ENCODE data around the gene TMEM164.

TMEM164 gene

DNA sequence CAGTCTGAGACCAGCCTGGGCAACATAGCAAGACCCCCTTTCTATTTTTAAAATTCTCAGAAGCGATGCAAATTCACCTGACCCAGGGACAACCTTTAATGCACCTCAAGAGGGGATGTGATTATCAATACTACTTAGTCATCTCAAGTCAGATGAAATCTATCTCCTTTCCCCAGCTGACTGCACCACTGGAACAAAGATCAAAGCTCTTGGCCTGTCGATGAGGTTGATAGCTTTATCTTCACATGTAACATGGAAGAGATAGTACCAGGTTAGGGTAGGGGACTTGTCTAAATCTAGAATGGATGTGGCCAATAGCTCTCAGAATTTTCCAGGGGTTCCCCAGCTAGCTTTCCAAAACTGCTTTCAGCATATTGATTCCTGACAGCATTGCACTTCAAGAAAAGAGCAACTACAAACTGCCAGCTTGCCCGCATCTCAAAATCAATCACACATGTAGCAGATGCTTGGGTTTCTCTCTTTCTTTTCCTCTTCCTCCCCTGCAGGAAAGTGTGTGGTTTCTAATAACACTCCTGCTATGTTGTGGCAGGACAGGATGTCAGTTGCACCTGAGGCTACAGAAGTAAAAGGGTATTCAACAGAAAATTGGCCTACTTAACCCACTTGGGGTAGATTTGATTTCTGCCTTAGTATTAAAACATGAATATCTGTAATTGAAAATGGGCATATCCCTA, 12.2 kb upstream of the TMEM164 start:
- H2BK120ac ChIP-seq (ENCODE audit: insufficient read depth, low read length, poor library complexity), result no peak overlapping the region
- no peak overlapping the region for H2AK5ac ChIP-seq (ENCODE audit: low read length)
- no peak overlapping the region for H2BK5ac ChIP-seq (ENCODE audit: low read depth, low read length, poor library complexity)
- H3K27me3 ChIP-seq (ENCODE audit: insufficient read depth, low read length), result no peaks in the 10 kb centered on the region
- no peaks in the 10 kb centered on the region for H3K9me3 ChIP-seq (ENCODE audit: insufficient read depth, low read depth, low read length)
- no peak overlapping the region for H4K91ac ChIP-seq (ENCODE audit: low read depth, low read length)
- no peaks in the 10 kb centered on the region for H3K36me3 ChIP-seq (ENCODE audit: control insufficient read depth in 1 of 2, insufficient read depth in 2 of 2, low read length in 2 of 2)
- H2AFZ ChIP-seq (ENCODE audit: insufficient read depth, low read length, poor library complexity), result no peak overlapping the region
- no CpG with 5 or more reads among the region's 3 CpGs for WGBS (ENCODE audit: extremely low coverage, insufficient coverage, insufficient read length)
- H3K79me2 ChIP-seq (ENCODE audit: control insufficient read depth, insufficient read depth, low read length, poor library complexity), result no peaks in the 10 kb centered on the region
- no peak overlapping the region for H3K18ac ChIP-seq (ENCODE audit: low read length)
- no peak overlapping the region for H3K4me2 ChIP-seq (ENCODE audit: low read length)
- no peak overlapping the region for H3K14ac ChIP-seq (ENCODE audit: low read length)
- H3K4ac ChIP-seq (ENCODE audit: low read depth, low read length), result no peak overlapping the region
- H2BK12ac ChIP-seq (ENCODE audit: low read length), result no peak overlapping the region
- no peak for DNase-seq
- H3K4me3 ChIP-seq (ENCODE audit: low read depth, low read length), result no peak overlapping the region
- no peaks in the 10 kb centered on the region for H3K4me1 ChIP-seq (ENCODE audit: control insufficient read depth in 1 of 2, insufficient read depth in 2 of 2, low read length in 2 of 2)
- no peak overlapping the region for H3K9ac ChIP-seq (ENCODE audit: low read length)
- no peaks in the 10 kb centered on the region for H3K79me1 ChIP-seq (ENCODE audit: low read length)
- H4K12ac ChIP-seq (ENCODE audit: low read depth, low read length), result no peak overlapping the region
- no peak overlapping the region for H4K8ac ChIP-seq (ENCODE audit: low read depth, low read length)
- H3K23ac ChIP-seq (ENCODE audit: low read length), result no peak overlapping the region
- H3K27ac ChIP-seq (ENCODE audit: low read depth, low read length), result no peak overlapping the region

DNA sequence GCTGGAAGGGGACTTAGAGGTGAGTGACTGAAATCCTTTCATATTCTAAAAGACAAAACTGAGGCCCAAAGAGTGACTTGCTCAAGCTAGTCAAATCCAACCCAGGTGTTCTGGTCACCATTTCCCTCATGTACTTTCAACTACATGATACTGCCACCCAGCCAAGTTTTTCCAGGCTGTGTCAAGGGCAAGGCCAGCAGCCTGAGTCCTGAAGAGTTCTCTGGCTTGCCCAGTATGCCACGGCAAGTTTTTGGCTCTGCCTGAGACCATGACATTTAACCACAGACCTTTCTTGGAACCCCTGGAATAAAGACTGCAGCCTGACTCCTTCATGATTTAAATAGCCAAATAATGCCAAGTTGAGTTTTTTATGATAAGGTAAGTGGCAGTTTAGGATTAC, 10.7 kb upstream of the TMEM164 start:
- no peaks in the 10 kb centered on the region for H3K79me1 ChIP-seq (ENCODE audit: low read length)
- H3K79me2 ChIP-seq (ENCODE audit: control insufficient read depth, insufficient read depth, low read length, poor library complexity), result no peaks in the 10 kb centered on the region
- H4K91ac ChIP-seq (ENCODE audit: low read depth, low read length), result no peak overlapping the region
- no peak overlapping the region for H4K12ac ChIP-seq (ENCODE audit: low read depth, low read length)
- no peak overlapping the region for H3K14ac ChIP-seq (ENCODE audit: low read length)
- no peak overlapping the region for H3K4me2 ChIP-seq (ENCODE audit: low read length)
- H2BK120ac ChIP-seq (ENCODE audit: insufficient read depth, low read length, poor library complexity), result no peak overlapping the region
- no peaks in the 10 kb centered on the region for H3K27me3 ChIP-seq (ENCODE audit: insufficient read depth, low read length)
- H3K9me3 ChIP-seq (ENCODE audit: insufficient read depth, low read depth, low read length), result no peaks in the 10 kb centered on the region
- no CpG with 5 or more reads among the region's 1 CpG for WGBS (ENCODE audit: extremely low coverage, insufficient coverage, insufficient read length)
- no peaks in the 10 kb centered on the region for H3K36me3 ChIP-seq (ENCODE audit: control insufficient read depth in 1 of 2, insufficient read depth in 2 of 2, low read length in 2 of 2)
- H2BK12ac ChIP-seq (ENCODE audit: low read length), result no peak overlapping the region
- peaks cover 0 to 2% of the 10 kb centered on the region in 2 experiments for H3K4me1 ChIP-seq (ENCODE audit: control insufficient read depth in 1 of 2, insufficient read depth in 2 of 2, low read length in 2 of 2)
- no peak for DNase-seq
- no peak overlapping the region for H3K9ac ChIP-seq (ENCODE audit: low read length)
- H2AK5ac ChIP-seq (ENCODE audit: low read length), result no peak overlapping the region
- no peak overlapping the region for H3K27ac ChIP-seq (ENCODE audit: low read depth, low read length)
- no peak overlapping the region for H3K4ac ChIP-seq (ENCODE audit: low read depth, low read length)
- no peak overlapping the region for H2AFZ ChIP-seq (ENCODE audit: insufficient read depth, low read length, poor library complexity)
- no peak overlapping the region for H3K4me3 ChIP-seq (ENCODE audit: low read depth, low read length)
- no peak overlapping the region for H3K18ac ChIP-seq (ENCODE audit: low read length)
- H4K8ac ChIP-seq (ENCODE audit: low read depth, low read length), result no peak overlapping the region
- H3K23ac ChIP-seq (ENCODE audit: low read length), result no peak overlapping the region
- H2BK5ac ChIP-seq (ENCODE audit: low read depth, low read length, poor library complexity), result no peak overlapping the region

DNA sequence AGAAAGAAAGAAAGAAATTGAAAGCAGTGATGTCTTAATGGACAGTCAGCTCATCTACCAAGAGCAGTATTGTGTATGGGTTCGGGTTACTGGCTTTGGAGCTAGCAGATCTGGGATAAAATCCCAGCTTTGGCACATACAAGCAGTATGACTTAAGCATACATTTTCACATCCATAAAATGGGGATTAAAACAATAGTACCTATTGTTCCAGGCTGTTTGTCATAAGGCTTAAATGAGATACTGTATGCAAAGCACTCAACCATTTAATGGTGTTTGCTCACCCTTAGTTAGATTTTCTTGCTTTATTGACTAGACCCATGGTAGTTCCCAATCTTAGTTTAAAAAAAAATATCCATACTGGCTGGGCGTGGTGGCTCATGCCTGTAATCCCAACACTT, 7.8 kb upstream of the TMEM164 start:
- Histone ChIP-seq H3K27ac (ENCODE audit: low read depth, low read length) (no peak overlapping the region), H3K9me3 (ENCODE audit: insufficient read depth, low read depth, low read length) (no peaks in the 10 kb centered on the region), H2BK120ac (ENCODE audit: insufficient read depth, low read length, poor library complexity) (no peak overlapping the region), H2AK5ac (ENCODE audit: low read length) (no peak overlapping the region), H3K4me2 (ENCODE audit: low read length) (no peak overlapping the region), H2AFZ (ENCODE audit: insufficient read depth, low read length, poor library complexity) (no peak overlapping the region), H3K14ac (ENCODE audit: low read length) (no peak overlapping the region), H2BK12ac (ENCODE audit: low read length) (no peak overlapping the region), H3K23ac (ENCODE audit: low read length) (no peak overlapping the region), H3K27me3 (ENCODE audit: insufficient read depth, low read length) (no peaks in the 10 kb centered on the region), H3K79me1 (ENCODE audit: low read length) (no peaks in the 10 kb centered on the region), H2BK5ac (ENCODE audit: low read depth, low read length, poor library complexity) (no peak overlapping the region), H4K91ac (ENCODE audit: low read depth, low read length) (no peak overlapping the region), H3K4ac (ENCODE audit: low read depth, low read length) (no peak overlapping the region), H4K12ac (ENCODE audit: low read depth, low read length) (no peak overlapping the region), H3K36me3 (ENCODE audit: control insufficient read depth in 1 of 2, insufficient read depth in 2 of 2, low read length in 2 of 2) (no peaks in the 10 kb centered on the region), H4K8ac (ENCODE audit: low read depth, low read length) (no peak overlapping the region), H3K9ac (ENCODE audit: low read length) (no peak overlapping the region), H3K79me2 (ENCODE audit: control insufficient read depth, insufficient read depth, low read length, poor library complexity) (no peaks in the 10 kb centered on the region), H3K4me1 (ENCODE audit: control insufficient read depth in 1 of 2, insufficient read depth in 2 of 2, low read length in 2 of 2) (peaks cover 0 to 7% of the 10 kb centered on the region in 2 experiments), H3K4me3 (ENCODE audit: low read depth, low read length) (no peak overlapping the region), H3K18ac (ENCODE audit: low read length) (no peak overlapping the region)
- WGBS (ENCODE audit: extremely low coverage, insufficient coverage, insufficient read length), result no CpG with 5 or more reads among the region's 2 CpGs
- no peak for DNase-seq

DNA sequence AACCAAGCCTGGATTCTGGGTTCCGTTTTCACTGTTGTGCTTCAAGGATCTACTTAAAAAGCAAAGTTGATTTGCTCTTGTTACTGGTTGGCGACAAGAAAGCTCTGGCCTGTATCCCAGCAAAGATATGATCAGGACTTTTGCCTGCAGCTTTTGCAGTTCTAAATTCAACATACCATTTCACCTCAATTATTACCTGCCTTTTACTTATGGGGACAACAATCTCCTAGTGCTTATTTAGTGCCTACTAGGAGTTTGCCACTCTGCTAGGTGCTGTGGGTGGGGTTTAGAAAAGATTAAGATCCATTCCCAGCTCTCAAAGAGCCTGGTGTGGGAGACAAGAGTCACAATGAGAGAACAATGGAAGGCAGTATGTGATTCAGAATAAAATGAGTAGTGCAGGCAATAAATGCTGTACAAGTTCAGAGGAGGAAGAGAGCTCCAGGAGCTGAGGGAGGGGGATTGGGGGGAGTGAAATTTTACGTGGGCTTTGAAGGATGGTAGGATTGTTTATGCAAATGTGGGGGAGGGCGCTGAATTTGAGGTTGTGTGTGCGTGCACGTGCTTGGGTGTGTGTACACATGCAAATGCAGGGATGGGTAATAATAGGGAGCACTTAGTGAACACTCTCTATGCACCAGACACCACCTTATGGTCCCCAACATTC, 5.0 kb upstream of the TMEM164 start:
- Histone ChIP-seq H3K79me1 (ENCODE audit: low read length) (peaks cover 2% of the 10 kb centered on the region), H3K4ac (ENCODE audit: low read depth, low read length) (no peak overlapping the region), H3K27me3 (ENCODE audit: insufficient read depth, low read length) (no peaks in the 10 kb centered on the region), H3K79me2 (ENCODE audit: control insufficient read depth, insufficient read depth, low read length, poor library complexity) (peaks cover 1% of the 10 kb centered on the region), H2AFZ (ENCODE audit: insufficient read depth, low read length, poor library complexity) (no peak overlapping the region), H2AK5ac (ENCODE audit: low read length) (no peak overlapping the region), H2BK120ac (ENCODE audit: insufficient read depth, low read length, poor library complexity) (no peak overlapping the region), H3K4me3 (ENCODE audit: low read depth, low read length) (no peak overlapping the region), H3K18ac (ENCODE audit: low read length) (no peak overlapping the region), H4K12ac (ENCODE audit: low read depth, low read length) (no peak overlapping the region), H2BK12ac (ENCODE audit: low read length) (no peak overlapping the region), H4K8ac (ENCODE audit: low read depth, low read length) (no peak overlapping the region), H3K4me1 (ENCODE audit: control insufficient read depth in 1 of 2, insufficient read depth in 2 of 2, low read length in 2 of 2) (peaks cover 4 to 12% of the 10 kb centered on the region in 2 experiments), H3K9ac (ENCODE audit: low read length) (no peak overlapping the region), H2BK5ac (ENCODE audit: low read depth, low read length, poor library complexity) (no peak overlapping the region), H3K9me3 (ENCODE audit: insufficient read depth, low read depth, low read length) (no peaks in the 10 kb centered on the region), H3K14ac (ENCODE audit: low read length) (no peak overlapping the region), H3K27ac (ENCODE audit: low read depth, low read length) (no peak overlapping the region), H3K4me2 (ENCODE audit: low read length) (no peak overlapping the region), H3K36me3 (ENCODE audit: control insufficient read depth in 1 of 2, insufficient read depth in 2 of 2, low read length in 2 of 2) (no peaks in the 10 kb centered on the region), H3K23ac (ENCODE audit: low read length) (no peak overlapping the region), H4K91ac (ENCODE audit: low read depth, low read length) (no peak overlapping the region)
- no CpG with 5 or more reads among the region's 6 CpGs for WGBS (ENCODE audit: extremely low coverage, insufficient coverage, insufficient read length)
- no peak for DNase-seq
